Esophagus muscularis mucosa (tissue), 4 donors: ENCODE results near the gene DPM1. TPM values are rescaled to one million over a fixed set of nuclear protein-coding genes. Genes with fewer than 3 reads are reported as not detected.
A peak's percentile ranks its signal among the peaks of the same experiment; 100 is the strongest.

Experiments used
- DNase-seq: peaks from one replicate; pipeline ENCODE4 v3.0.0-alpha.2; 2017; ENCODE audit errors: extremely low spot score
- H3K27ac ChIP-seq, 4 donors: fragments of 200-600 bp; sonication (generic); replicated peaks in 1 of 4; 1 replicate in 3 of 4; 2 replicates in 1 of 4; pipeline ENCODE4 v1.5.1; 2016 to 2019; ENCODE audit warnings: mild to moderate bottlenecking in 1 of 4
- H3K27me3 ChIP-seq, 4 donors: fragments of 200-600 bp; sonication (generic); one replicate each; pipeline versions ENCODE4 v1.5.1 to v1.6.0; 2016 to 2019
- H3K36me3 ChIP-seq, 4 donors: fragments of 200-600 bp; sonication (generic); one replicate each; pipeline ENCODE4 v1.5.1; 2016 to 2019
- H3K4me1 ChIP-seq, 4 donors: fragments of 200-600 bp; sonication (generic); one replicate each; pipeline ENCODE4 v1.5.1; 2016 to 2019
- H3K4me3 ChIP-seq, 4 donors: fragments of 200-600 bp; sonication (generic); 1 replicate in 2 of 4; 2 replicates in 2 of 4; pipeline ENCODE4 v1.5.1; 2016 to 2019; ENCODE audit warnings: mild to moderate bottlenecking in 4 of 4, moderate library complexity in 1 of 4
- H3K9me3 ChIP-seq, 4 donors: fragments of 200-600 bp; sonication (generic); 1 replicate in 3 of 4; 2 replicates in 1 of 4; pipeline ENCODE4 v1.5.1; 2016 to 2019
- EP300 ChIP-seq: sonication (generic); formaldehyde crosslinking; IDR thresholded peaks from one replicate; pipeline ENCODE4 v1.6.1; 2017; ENCODE audit warnings: antibody characterized with exemption
- POLR2A ChIP-seq: fragments of 450-650 bp; IDR thresholded peaks from one replicate; pipeline ENCODE4 v1.6.1; 2017; ENCODE audit warnings: antibody characterized with exemption, moderate library complexity, mild to moderate bottlenecking, low read depth
- POLR2AphosphoS5 ChIP-seq, 2 donors: sonication (generic); formaldehyde crosslinking; IDR thresholded peaks; one replicate each; pipeline ENCODE4 v1.6.1; 2017; ENCODE audit warnings: antibody characterized with exemption in 2 of 2
- WGBS: methylation state at CpG from one replicate; pipeline ENCODE4 v1.1.5; 2018; 5-methylcytosine and 5-hydroxymethylcytosine counted together
- intact Hi-C: fragments of 100-400 bp; cut with DNase I; formaldehyde crosslinking; loops from one replicate; pipeline ENCODE4 v1.15.1; 2023
- total RNA-seq, 4 donors: library from RNA; depleted of rRNA; stranded (reverse); fragments of >200 nt; gene quantifications; one replicate each; pipeline versions ENCODE4 v1.1.0 to v1.2.1, GENCODE V29; 2016
- TF ChIP-seq, protein P1 (sequence below), 3 experiments: fragments of 200-600 bp in 2 of 3; fragments of 450-650 bp in 1 of 3; sonication (generic) in 2 of 3; IDR thresholded peaks; one replicate each; pipeline ENCODE4 v1.5.1; 2017 to 2019; ENCODE audit warnings: antibody characterized with exemption in 3 of 3, mild to moderate bottlenecking in 2 of 3, moderate library complexity in 1 of 3

The DPM1 gene
- total RNA-seq, 4 donors from 2014 or later, result 33.6 to 56.3 (median 41.7) TPM

- no peaks in the 10 kb centered on the region for H3K36me3 ChIP-seq
- H3K9me3 ChIP-seq, result no peaks in the 10 kb centered on the region
Observed at GRCh38 chr20:50968289-50968688, 10.0 kb upstream of the DPM1 start.

DNA sequence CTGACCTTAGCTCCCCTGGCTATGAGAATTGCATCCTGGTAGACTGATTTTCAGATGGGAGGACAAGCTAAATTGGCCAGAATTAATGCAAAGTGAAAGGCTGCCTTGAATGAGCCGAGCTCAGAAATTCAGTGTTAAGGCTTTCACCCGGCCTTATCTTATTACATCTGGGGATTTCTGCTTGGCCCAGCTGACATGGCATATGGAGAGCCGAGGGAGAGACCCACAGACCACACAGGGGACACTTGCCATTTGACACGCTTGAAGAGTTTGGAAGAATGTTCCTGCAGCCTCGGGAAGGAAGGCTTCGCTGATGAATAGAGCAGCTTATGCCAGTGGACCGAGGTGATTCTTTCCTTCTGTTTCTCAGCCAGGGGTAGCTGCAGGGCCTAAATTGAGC is 9.3 kb upstream of the DPM1 start:
- Histone ChIP-seq H3K27ac (no peak overlapping the region), H3K4me3 (no peak overlapping the region), H3K27me3 (no peaks in the 10 kb centered on the region), H3K9me3 (no peaks in the 10 kb centered on the region), H3K36me3 (peaks cover 0 to 1% (median 0%) of the 10 kb centered on the region in 4 donors), H3K4me1 (no peaks in the 10 kb centered on the region)
- WGBS, result 41% methylated on average over 7 of the region's 7 CpGs
- TF ChIP-seq POLR2AphosphoS5 (IDR thresholded peaks at IDR 0.05), result no peak
- no peak for TF ChIP-seq EP300
- TF ChIP-seq, protein P1, sequence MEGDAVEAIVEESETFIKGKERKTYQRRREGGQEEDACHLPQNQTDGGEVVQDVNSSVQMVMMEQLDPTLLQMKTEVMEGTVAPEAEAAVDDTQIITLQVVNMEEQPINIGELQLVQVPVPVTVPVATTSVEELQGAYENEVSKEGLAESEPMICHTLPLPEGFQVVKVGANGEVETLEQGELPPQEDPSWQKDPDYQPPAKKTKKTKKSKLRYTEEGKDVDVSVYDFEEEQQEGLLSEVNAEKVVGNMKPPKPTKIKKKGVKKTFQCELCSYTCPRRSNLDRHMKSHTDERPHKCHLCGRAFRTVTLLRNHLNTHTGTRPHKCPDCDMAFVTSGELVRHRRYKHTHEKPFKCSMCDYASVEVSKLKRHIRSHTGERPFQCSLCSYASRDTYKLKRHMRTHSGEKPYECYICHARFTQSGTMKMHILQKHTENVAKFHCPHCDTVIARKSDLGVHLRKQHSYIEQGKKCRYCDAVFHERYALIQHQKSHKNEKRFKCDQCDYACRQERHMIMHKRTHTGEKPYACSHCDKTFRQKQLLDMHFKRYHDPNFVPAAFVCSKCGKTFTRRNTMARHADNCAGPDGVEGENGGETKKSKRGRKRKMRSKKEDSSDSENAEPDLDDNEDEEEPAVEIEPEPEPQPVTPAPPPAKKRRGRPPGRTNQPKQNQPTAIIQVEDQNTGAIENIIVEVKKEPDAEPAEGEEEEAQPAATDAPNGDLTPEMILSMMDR (IDR thresholded peaks at IDR 0.05), result no peak
- no peak for TF ChIP-seq POLR2A
- DNase-seq, result no peak
- intact Hi-C loops, result no loop called here

More at GRCh38 chr20:50968289-50968688, 10.0 kb upstream of the DPM1 start:
- Histone ChIP-seq H3K27ac (no peak overlapping the region), H3K4me3 (no peak overlapping the region), H3K4me1 (no peaks in the 10 kb centered on the region), H3K27me3 (no peaks in the 10 kb centered on the region)
- intact Hi-C loops, result no loop called here
- no peak for DNase-seq
- TF ChIP-seq POLR2A (no peak), POLR2AphosphoS5 (IDR thresholded peaks at IDR 0.05) (no peak), EP300 (no peak)
- TF ChIP-seq, protein P1 (IDR thresholded peaks at IDR 0.05), result no peak
- 83% methylated on average over 9 of the region's 9 CpGs for WGBS

DNA sequence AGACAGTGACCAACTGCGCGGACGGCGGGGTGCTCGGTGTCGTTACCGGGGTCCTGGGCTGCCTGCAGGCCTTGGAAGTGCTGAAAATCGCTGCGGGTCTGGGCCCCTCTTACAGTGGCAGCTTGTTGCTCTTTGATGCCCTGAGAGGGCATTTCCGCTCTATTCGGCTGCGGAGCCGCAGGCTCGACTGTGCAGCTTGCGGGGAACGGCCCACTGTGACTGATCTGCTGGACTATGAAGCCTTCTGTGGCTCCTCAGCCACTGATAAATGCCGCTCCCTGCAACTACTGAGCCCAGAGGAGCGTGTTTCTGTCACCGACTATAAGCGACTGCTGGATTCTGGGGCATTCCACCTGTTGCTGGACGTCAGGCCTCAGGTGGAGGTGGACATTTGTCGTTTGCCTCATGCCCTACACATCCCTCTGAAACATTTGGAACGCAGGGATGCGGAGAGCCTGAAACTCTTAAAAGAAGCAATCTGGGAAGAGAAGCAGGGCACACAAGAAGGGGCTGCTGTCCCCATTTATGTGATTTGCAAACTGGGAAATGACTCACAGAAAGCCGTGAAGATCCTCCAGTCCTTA is 1.3 kb upstream of the DPM1 start:
- Histone ChIP-seq H3K9me3 (no peaks in the 10 kb centered on the region), H3K27me3 (no peaks in the 10 kb centered on the region), H3K4me3 (peak overlapping the region; percentile 85 to 100 (median 92)), H3K27ac (peak overlapping the region; percentile 91 to 96 (median 92)), H3K4me1 (peaks cover 39 to 59% (median 53%) of the 10 kb centered on the region in 4 donors), H3K36me3 (peaks cover 0 to 16% (median 9%) of the 10 kb centered on the region in 4 donors)
- no peak for DNase-seq
- no peak for TF ChIP-seq POLR2A
- TF ChIP-seq, protein P1 (IDR thresholded peaks at IDR 0.05), result no peak
- no peak for TF ChIP-seq POLR2AphosphoS5 (IDR thresholded peaks at IDR 0.05)
- TF ChIP-seq EP300, result no peak
- intact Hi-C loops, result no loop called here
- 58% methylated on average over 23 of the region's 25 CpGs for WGBS

DNA sequence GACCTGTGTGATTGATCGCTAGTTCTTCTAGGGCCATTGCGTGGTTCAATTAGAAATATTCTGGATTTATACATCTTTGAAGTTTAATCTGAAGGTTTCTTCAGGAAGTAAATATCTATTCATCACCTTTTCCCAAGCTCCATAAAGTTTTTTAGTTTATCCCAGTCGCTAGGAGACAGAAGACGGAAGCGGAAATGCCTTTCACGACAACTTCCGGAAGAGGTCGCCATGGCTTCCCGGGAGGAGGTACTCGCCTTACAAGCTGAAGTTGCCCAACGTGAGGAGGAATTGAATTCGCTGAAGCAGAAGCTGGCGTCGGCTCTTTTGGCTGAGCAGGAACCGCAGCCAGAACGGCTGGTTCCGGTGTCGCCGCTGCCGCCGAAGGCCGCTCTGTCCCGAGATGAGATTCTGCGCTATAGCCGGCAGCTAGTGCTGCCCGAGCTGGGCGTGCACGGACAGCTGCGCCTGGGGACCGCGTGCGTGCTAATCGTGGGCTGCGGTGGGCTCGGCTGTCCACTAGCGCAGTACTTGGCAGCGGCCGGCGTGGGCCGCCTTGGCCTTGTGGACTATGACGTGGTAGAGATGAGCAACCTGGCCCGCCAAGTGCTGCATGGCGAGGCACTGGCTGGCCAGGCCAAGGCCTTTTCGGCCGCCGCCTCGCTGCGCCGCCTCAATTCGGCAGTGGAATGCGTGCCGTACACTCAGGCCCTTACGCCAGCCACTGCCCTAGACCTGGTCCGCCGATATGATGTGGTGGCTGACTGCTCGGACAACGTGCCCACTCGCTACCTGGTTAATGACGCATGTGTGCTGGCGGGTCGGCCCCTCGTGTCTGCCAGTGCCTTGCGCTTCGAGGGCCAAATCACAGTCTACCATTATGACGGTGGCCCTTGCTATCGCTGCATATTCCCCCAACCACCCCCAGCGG is 547 bp upstream of the DPM1 start, which contains the start of gene MOCS3:
Gene MOCS3 (plus strand): TSS at position 204 of the 928 bp plus-strand sequence. CDS start 25 bp downstream, at position 229.
- WGBS, result 1% methylated on average over 44 of the region's 67 CpGs
- intact Hi-C loops, result no loop called here
- TF ChIP-seq, protein P1 (IDR thresholded peaks at IDR 0.05), result no peak
- peak in 1 of 2 donors; percentile 20 for TF ChIP-seq POLR2AphosphoS5 (IDR thresholded peaks at IDR 0.05)
- H3K27me3 ChIP-seq, result no peaks in the 10 kb centered on the region
- peak within 1 kb of the TSS; percentile 85 to 100 (median 92) for H3K4me3 ChIP-seq
- H3K4me1 ChIP-seq, result peaks cover 39 to 61% (median 54%) of the 10 kb centered on the region in 4 donors
- peak; percentile 95 for DNase-seq
- no peaks in the 10 kb centered on the region for H3K9me3 ChIP-seq
- peaks cover 0 to 23% (median 13%) of the 10 kb centered on the region in 4 donors for H3K36me3 ChIP-seq
- peak within 1 kb of the TSS; percentile 91 to 96 (median 92) for H3K27ac ChIP-seq
